Breast epithelium (tissue), 3 donors: ENCODE measurements around the gene KCNE1.
"Not testable (repeated sequence)": the region's sequence is repeated elsewhere in the genome, so short reads cannot be mapped to it uniquely, and the experiment has no call there.

Experiments
- POLR2A ChIP-seq: fragments of 450-650 bp; IDR thresholded peaks from one replicate; pipeline ENCODE4 v1.6.1; 2016; ENCODE audit warnings: antibody characterized with exemption, mild to moderate bottlenecking, moderate library complexity
- POLR2AphosphoS5 ChIP-seq, 3 donors: sonication (generic); formaldehyde crosslinking; IDR thresholded peaks; one replicate each; pipeline ENCODE4 v1.6.1; 2017; ENCODE audit warnings: antibody characterized with exemption in 3 of 3
- TF ChIP-seq, protein P1 (sequence below), 3 donors: fragments of 450-650 bp; IDR thresholded peaks; one replicate each; pipeline ENCODE4 v1.5.1; 2016 to 2017; ENCODE audit warnings: antibody characterized with exemption in 3 of 3, mild to moderate bottlenecking in 3 of 3, moderate library complexity in 3 of 3

DNA sequence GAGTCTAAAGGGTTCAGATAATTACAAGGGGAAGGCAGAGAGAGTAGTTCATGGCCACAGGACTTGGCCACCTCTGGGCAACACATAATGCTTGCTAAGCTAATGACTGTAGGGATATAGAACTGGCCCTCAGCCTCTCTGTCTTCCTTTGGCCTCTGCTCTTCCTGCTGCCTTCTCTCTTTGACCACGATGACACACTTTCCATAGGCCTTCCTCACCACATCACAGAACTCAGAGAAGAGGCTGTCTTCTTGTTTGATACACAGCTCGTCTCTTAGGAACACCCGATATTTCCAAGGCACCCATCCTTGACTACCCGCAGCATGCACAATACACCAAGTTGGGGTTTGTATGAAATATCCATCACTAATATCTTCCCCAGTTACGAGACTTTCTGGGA, 111.5 kb downstream of the KCNE1 start:
- TF ChIP-seq, protein P1, sequence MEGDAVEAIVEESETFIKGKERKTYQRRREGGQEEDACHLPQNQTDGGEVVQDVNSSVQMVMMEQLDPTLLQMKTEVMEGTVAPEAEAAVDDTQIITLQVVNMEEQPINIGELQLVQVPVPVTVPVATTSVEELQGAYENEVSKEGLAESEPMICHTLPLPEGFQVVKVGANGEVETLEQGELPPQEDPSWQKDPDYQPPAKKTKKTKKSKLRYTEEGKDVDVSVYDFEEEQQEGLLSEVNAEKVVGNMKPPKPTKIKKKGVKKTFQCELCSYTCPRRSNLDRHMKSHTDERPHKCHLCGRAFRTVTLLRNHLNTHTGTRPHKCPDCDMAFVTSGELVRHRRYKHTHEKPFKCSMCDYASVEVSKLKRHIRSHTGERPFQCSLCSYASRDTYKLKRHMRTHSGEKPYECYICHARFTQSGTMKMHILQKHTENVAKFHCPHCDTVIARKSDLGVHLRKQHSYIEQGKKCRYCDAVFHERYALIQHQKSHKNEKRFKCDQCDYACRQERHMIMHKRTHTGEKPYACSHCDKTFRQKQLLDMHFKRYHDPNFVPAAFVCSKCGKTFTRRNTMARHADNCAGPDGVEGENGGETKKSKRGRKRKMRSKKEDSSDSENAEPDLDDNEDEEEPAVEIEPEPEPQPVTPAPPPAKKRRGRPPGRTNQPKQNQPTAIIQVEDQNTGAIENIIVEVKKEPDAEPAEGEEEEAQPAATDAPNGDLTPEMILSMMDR (IDR thresholded peaks at IDR 0.05), result not testable (repeated sequence)
- TF ChIP-seq POLR2A; POLR2AphosphoS5 (IDR thresholded peaks at IDR 0.05): not testable (repeated sequence)
